SU-DHL-6 (cell line): Measurements from ENCODE around the gene FNTB.

ENCODE experiments used
- H2AFZ ChIP-seq: fragments of 200-600 bp; sonication (generic); 2 replicates; pipeline ENCODE4 v1.6.1; 2014; ENCODE audit warnings: low read depth, mild to moderate bottlenecking, moderate library complexity, mixed read lengths, antibody characterized with exemption, low read length; ENCODE audit not compliant: severe bottlenecking
- H3F3A ChIP-seq: fragments of 200-600 bp; shearing (Covaris generic); 2 replicates; pipeline ENCODE4 v1.6.0; 2016; ENCODE audit warnings: antibody characterized with exemption, mild to moderate bottlenecking; ENCODE audit not compliant: insufficient read depth
- H3K27ac ChIP-seq: fragments of 200-600 bp; sonication (generic); 2 replicates; pipeline ENCODE4 v1.5.1; 2016; ENCODE audit warnings: low read depth, mild to moderate bottlenecking, low read length, moderate library complexity, mixed read lengths
- H3K27me3 ChIP-seq: fragments of 200-600 bp; sonication (generic), shearing (Covaris generic); 2 replicates; pipeline ENCODE4 v1.6.0; 2014; ENCODE audit warnings: mild to moderate bottlenecking, low read length
- H3K36me3 ChIP-seq: fragments of 200-600 bp; sonication (generic); 2 replicates; pipeline ENCODE4 v1.6.1; 2014; ENCODE audit warnings: mild to moderate bottlenecking, low read length, mixed read lengths
- H3K4me2 ChIP-seq: fragments of 300-600, 200-600 bp; shearing (Covaris generic), sonication (generic); 2 replicates; pipeline ENCODE4 v1.6.0; 2014; ENCODE audit warnings: low read length, low read depth, mild to moderate bottlenecking; ENCODE audit not compliant: poor library complexity, severe bottlenecking
- H3K4me3 ChIP-seq: fragments of 200-600 bp; sonication (generic); 2 replicates; pipeline ENCODE4 v1.5.1; 2014; ENCODE audit warnings: antibody characterized with exemption, low read length, mild to moderate bottlenecking, mixed read lengths; ENCODE audit not compliant: insufficient read depth, poor library complexity, severe bottlenecking
- H3K79me2 ChIP-seq: fragments of 200-600 bp; sonication (generic); 2 replicates; pipeline ENCODE4 v1.6.1; 2014; ENCODE audit warnings: mild to moderate bottlenecking, low read length, moderate library complexity; ENCODE audit not compliant: insufficient read depth
- H3K9ac ChIP-seq: fragments of 200-600 bp; sonication (generic); 2 replicates; pipeline ENCODE4 v1.7.0; 2014; ENCODE audit warnings: mild to moderate bottlenecking, low read length
- H3K9me2 ChIP-seq: fragments of 200-600 bp; sonication (generic); replicated peaks from 2 replicates; pipeline ENCODE4 v1.6.1; 2014; ENCODE audit warnings: low read length; ENCODE audit not compliant: insufficient read depth
- H3K9me3 ChIP-seq: fragments of 200-600 bp; sonication (generic); 2 replicates; pipeline ENCODE4 v1.6.1; 2014; ENCODE audit warnings: low read length, mixed read lengths; ENCODE audit not compliant: insufficient read depth
- H4K20me1 ChIP-seq: fragments of 200-600 bp; sonication (generic); 2 replicates; pipeline ENCODE4 v1.6.1; 2014; ENCODE audit warnings: low read depth, mild to moderate bottlenecking, antibody characterized with exemption, low read length, moderate library complexity, mixed read lengths
- CTCF ChIP-seq: fragments of 200-600 bp; sonication (generic); IDR thresholded peaks from one replicate; pipeline ENCODE4 v1.5.1; 2017; ENCODE audit warnings: antibody characterized with exemption, mild to moderate bottlenecking, low read length, moderate library complexity; ENCODE audit not compliant: insufficient read depth, poor library complexity, severe bottlenecking
- EZH2phosphoT487 ChIP-seq: fragments of 200-600 bp; sonication (generic), shearing (Covaris generic); conservative IDR thresholded peaks from 2 replicates; pipeline ENCODE4 v1.6.1; 2018; ENCODE audit warnings: mild to moderate bottlenecking, antibody characterized with exemption, low read length, moderate library complexity, mixed read lengths

Gene FNTB

GRCh38 chr14:64965356-64966000 is 21.2 kb upstream of the FNTB start:
- Histone ChIP-seq H4K20me1 (no peaks in the 10 kb centered on the region), H3K9me3 (no peaks in the 10 kb centered on the region), H3K79me2 (no peaks in the 10 kb centered on the region), H2AFZ (no peak overlapping the region), H3K9me2 (no peaks in the 10 kb centered on the region), H3K4me3 (no peak overlapping the region), H3K9ac (no peak overlapping the region), H3K36me3 (no peaks in the 10 kb centered on the region), H3F3A (no peaks in the 10 kb centered on the region), H3K27ac (no peak overlapping the region), H3K4me2 (no peak overlapping the region), H3K27me3 (no peaks in the 10 kb centered on the region)
- TF ChIP-seq CTCF, result no peak
- TF ChIP-seq EZH2phosphoT487, result no peak

GRCh38 chr14:64966976-64967375 is 19.7 kb upstream of the FNTB start:
- Histone ChIP-seq H3K9ac (no peak overlapping the region), H3K79me2 (no peaks in the 10 kb centered on the region)

GRCh38 chr14:64968167-64968566 is 18.5 kb upstream of the FNTB start:
- no peaks in the 10 kb centered on the region for H4K20me1 ChIP-seq
- H3K9me3 ChIP-seq, result no peaks in the 10 kb centered on the region
- H3K27me3 ChIP-seq, result no peaks in the 10 kb centered on the region
- no peak for TF ChIP-seq EZH2phosphoT487
- no peak for TF ChIP-seq CTCF
- no peak overlapping the region for H2AFZ ChIP-seq
- H3K36me3 ChIP-seq, result no peaks in the 10 kb centered on the region
- H3K4me3 ChIP-seq, result no peak overlapping the region
- H3K27ac ChIP-seq, result no peak overlapping the region
- H3F3A ChIP-seq, result no peaks in the 10 kb centered on the region
- no peak overlapping the region for H3K4me2 ChIP-seq
- H3K9me2 ChIP-seq, result no peaks in the 10 kb centered on the region
- H3K79me2 ChIP-seq, result no peaks in the 10 kb centered on the region
- no peak overlapping the region for H3K9ac ChIP-seq

More at GRCh38 chr14:64966976-64967375, 19.7 kb upstream of the FNTB start:
- no peaks in the 10 kb centered on the region for H3K36me3 ChIP-seq
- no peaks in the 10 kb centered on the region for H3F3A ChIP-seq
- no peak overlapping the region for H3K27ac ChIP-seq
- no peaks in the 10 kb centered on the region for H4K20me1 ChIP-seq
- no peak overlapping the region for H2AFZ ChIP-seq
- H3K9me2 ChIP-seq, result no peaks in the 10 kb centered on the region
- no peak overlapping the region for H3K4me3 ChIP-seq
- TF ChIP-seq CTCF (no peak), EZH2phosphoT487 (no peak)
- no peaks in the 10 kb centered on the region for H3K27me3 ChIP-seq
- no peaks in the 10 kb centered on the region for H3K9me3 ChIP-seq
- H3K4me2 ChIP-seq, result no peak overlapping the region

GRCh38 chr14:64968651-64969050 is 18.0 kb upstream of the FNTB start:
- no peak overlapping the region for H3K4me2 ChIP-seq

More at GRCh38 chr14:64968651-64969050, 18.0 kb upstream of the FNTB start:
- no peak for TF ChIP-seq CTCF
- no peak for TF ChIP-seq EZH2phosphoT487
- Histone ChIP-seq H3K27ac (no peak overlapping the region), H3K27me3 (no peaks in the 10 kb centered on the region), H3K9me3 (no peaks in the 10 kb centered on the region), H3K9me2 (no peaks in the 10 kb centered on the region), H4K20me1 (no peaks in the 10 kb centered on the region), H2AFZ (no peak overlapping the region), H3F3A (no peaks in the 10 kb centered on the region), H3K9ac (no peak overlapping the region), H3K79me2 (no peaks in the 10 kb centered on the region), H3K36me3 (no peaks in the 10 kb centered on the region), H3K4me3 (no peak overlapping the region)
